Kidney (tissue), 14 donors: ENCODE results near the gene DSCAML1. TPM values are rescaled to one million over a fixed set of nuclear protein-coding genes. Genes with fewer than 3 reads are reported as not detected.

Experiments
- DNase-seq, 5 donors: peaks; one replicate each; pipeline ENCODE4 v3.0.0-alpha.2; 2013 to 2020
- FAIRE-seq: peaks from 2 replicates; lab custom pipeline; 2012; peaks lifted over from hg19 to GRCh38; lab: Jason Lieb, UNC
- H3K27ac ChIP-seq, 2 donors: one replicate each; pipeline ENCODE4 v1.7.0; 2013; ENCODE audit warnings: low read depth in 2 of 2, low read length in 2 of 2, inconsistent platforms in 1 of 2
- H3K27me3 ChIP-seq: one replicate; pipeline ENCODE4 v1.7.1; 2013; ENCODE audit warnings: low read length, inconsistent platforms; ENCODE audit not compliant: control insufficient read depth, insufficient read depth
- H3K36me3 ChIP-seq, 3 donors: one replicate each; pipeline versions ENCODE4 v1.7.0 to v1.7.1; 2013; ENCODE audit warnings: low read length in 3 of 3, control low read depth in 1 of 3, inconsistent platforms in 1 of 3; ENCODE audit not compliant: insufficient read depth in 3 of 3, control insufficient read depth in 2 of 3
- H3K4me1 ChIP-seq, 3 donors: one replicate each; pipeline versions ENCODE4 v1.7.0 to v1.7.1; 2013; ENCODE audit warnings: low read length in 3 of 3, inconsistent platforms in 1 of 3, low read depth in 1 of 3; ENCODE audit not compliant: control insufficient read depth in 2 of 3, insufficient read depth in 2 of 3
- H3K4me3 ChIP-seq, 3 donors: one replicate each; pipeline versions ENCODE4 v1.7.0 to v1.8.1; 2013; ENCODE audit warnings: low read length in 3 of 3, control low read depth in 1 of 3, inconsistent platforms in 1 of 3
- H3K9ac ChIP-seq, 3 donors: one replicate each; pipeline versions ENCODE4 v1.7.0 to v1.7.1; 2013; ENCODE audit warnings: low read length in 3 of 3, control low read depth in 1 of 3, inconsistent platforms in 1 of 3
- H3K9me3 ChIP-seq, 3 donors: one replicate each; pipeline versions ENCODE4 v1.7.0 to v1.7.1; 2013; ENCODE audit warnings: low read length in 3 of 3, control low read depth in 1 of 3, inconsistent platforms in 1 of 3; ENCODE audit not compliant: control insufficient read depth in 2 of 3, insufficient read depth in 1 of 3
- CTCF ChIP-seq: IDR thresholded peaks from 3 replicates; pipeline ENCODE4 v1.5.1; 2012; ENCODE audit warnings: mild to moderate bottlenecking, moderate library complexity, borderline replicate concordance; ENCODE audit not compliant: insufficient read depth; ENCODE audit errors: extremely low read depth
- intact Hi-C: fragments of 100-400 bp; cut with DNase I; formaldehyde crosslinking; loops from one replicate; pipeline ENCODE4 v1.11.1; 2022
- polyA plus RNA-seq: library from polyadenylated mRNA; stranded (reverse); fragments of 350-450 nt; fragmentation: Illumina TruSeq; extraction: RNeasy Lipid Tissue Mini Kit (QIAGEN cat#74804); gene quantifications from one replicate; pipeline ENCODE4 v1.2.3, GENCODE V29; 2014; ENCODE audit warnings: low read depth, low replicate concordance; ENCODE audit not compliant: insufficient read depth
- total RNA-seq: library from RNA; stranded (reverse); fragmentation: NEBNext Ultra II Directional; extraction: Animal tissue kit (Norgen Biotek cat#: 25700); gene quantifications from one replicate; pipeline ENCODE4 v1.2.1, GENCODE V29; 2021
- donor health status: control.
- donor health status: control.
- donor health status: control.
- donor health status: control.
- donor health status: control.
- donor health status: DM: yes; HTN: yes; CAD: no.
- donor health status: Normal renal cell carcinoma (clear cell type).

Gene DSCAML1
- total and polyA plus RNA-seq, 2 donors from 2014 or later, result 0.95 to 17.3 TPM

DNA sequence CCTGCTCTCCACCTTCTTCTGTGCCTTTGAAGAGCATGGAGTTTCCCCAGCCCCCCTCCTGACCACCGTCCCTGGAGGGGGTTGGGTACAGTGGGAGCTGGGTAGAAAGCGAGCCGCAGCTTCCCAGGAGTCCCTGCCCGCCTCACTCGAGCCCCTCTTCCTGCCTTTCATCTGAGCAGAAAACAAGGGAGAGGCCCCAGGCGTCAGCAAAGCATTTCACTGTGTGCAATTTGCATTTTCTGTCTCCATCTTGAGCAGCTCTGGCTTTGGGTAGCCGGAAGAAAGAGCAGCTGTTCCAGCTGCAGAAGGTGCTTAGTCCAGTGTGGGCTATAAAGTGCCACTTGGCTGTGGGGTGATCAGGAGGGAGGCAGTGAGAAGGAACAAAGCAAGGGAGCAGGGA is 239.7 kb downstream of the DSCAML1 start:
- FAIRE-seq (no peak), DNase-seq (peak in 3 of 5 donors; percentile 17 to 45 (median 22))
- intact Hi-C loops, result no loop called here
- no peaks in the 10 kb centered on the region for H3K27me3 ChIP-seq
- H3K27ac ChIP-seq, result no peak overlapping the region
- H3K9ac ChIP-seq, result no peak overlapping the region
- H3K36me3 ChIP-seq, result no peaks in the 10 kb centered on the region
- TF ChIP-seq CTCF, result no peak
- H3K9me3 ChIP-seq, result no peaks in the 10 kb centered on the region
- no peaks in the 10 kb centered on the region for H3K4me1 ChIP-seq
- H3K4me3 ChIP-seq, result no peak overlapping the region

DNA sequence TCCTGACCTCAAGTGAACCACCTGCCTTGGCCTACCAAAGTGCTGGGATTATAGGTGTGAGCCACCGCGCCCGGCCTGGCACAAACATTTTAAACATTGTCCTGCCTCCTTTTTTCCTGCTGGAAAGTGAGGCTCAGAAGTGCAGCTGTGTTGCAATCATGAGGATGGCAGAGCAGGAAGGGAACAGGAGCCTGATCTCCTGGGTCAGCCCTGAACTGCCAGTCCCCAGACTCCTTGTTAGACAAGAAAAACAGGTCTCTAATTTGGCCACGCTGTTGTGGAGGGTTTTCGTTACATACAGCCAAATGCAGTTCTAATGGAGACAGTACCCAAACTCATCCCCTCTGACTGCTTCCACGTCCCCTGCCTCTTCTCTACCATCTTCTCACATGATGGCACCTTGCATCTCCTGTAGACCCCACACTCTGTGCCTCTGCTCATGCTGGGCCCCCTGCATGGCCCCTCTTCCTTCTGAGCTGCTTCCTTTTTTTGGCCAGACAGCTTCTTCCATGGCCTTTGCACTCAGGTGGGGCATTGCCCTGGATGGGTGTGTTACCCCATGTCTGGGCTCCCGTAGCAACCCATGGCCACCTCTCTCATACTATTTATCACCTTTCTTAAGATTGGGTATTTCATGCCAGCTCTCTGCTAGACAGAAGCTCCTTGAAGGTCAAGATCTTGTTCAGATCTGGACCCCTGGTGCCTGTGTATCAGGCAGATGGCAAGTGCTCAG is 242.2 kb downstream of the DSCAML1 start:
- no peak for FAIRE-seq
- Histone ChIP-seq H3K4me1 (no peaks in the 10 kb centered on the region), H3K27ac (no peak overlapping the region), H3K27me3 (no peaks in the 10 kb centered on the region), H3K9ac (no peak overlapping the region), H3K9me3 (no peaks in the 10 kb centered on the region), H3K4me3 (no peak overlapping the region), H3K36me3 (no peaks in the 10 kb centered on the region)
- TF ChIP-seq CTCF, result no peak
- intact Hi-C loops, result no loop called here
- DNase-seq, result no peak

DNA sequence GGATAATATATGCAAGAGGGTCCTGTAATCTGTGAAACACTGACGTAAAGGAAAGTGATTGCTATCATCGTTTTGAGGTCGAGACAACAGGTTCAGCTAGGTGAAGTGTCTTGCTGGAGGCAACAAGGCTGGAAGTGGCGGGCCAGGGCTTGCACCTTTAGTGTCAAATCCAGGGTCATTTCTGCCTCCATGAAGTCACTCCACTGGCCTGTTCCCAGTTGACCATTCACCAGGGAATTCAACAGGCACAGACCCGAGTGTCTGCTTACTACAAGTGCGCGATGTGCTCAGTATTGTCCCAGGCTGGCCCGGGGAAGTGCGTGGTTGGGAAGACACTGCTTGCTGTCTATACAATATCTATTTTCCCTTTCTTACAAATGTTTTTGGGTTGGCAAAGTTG is 244.4 kb downstream of the DSCAML1 start:
- Histone ChIP-seq H3K9ac (no peak overlapping the region), H3K27ac (no peak overlapping the region), H3K9me3 (no peaks in the 10 kb centered on the region), H3K27me3 (no peaks in the 10 kb centered on the region), H3K4me1 (no peaks in the 10 kb centered on the region), H3K4me3 (no peak overlapping the region), H3K36me3 (no peaks in the 10 kb centered on the region)
- DNase-seq (no peak), FAIRE-seq (no peak)
- TF ChIP-seq CTCF, result no peak
- intact Hi-C loops, result no loop called here
